AG10803 (cell line): ENCODE results near the gene RALGAPA2.

Experiments
- DNase-seq: peaks from one replicate; pipeline ENCODE4 v3.0.0; 2010; ENCODE audit warnings: low read depth
- H3K4me3 ChIP-seq: 2 replicates; pipeline ENCODE4 v1.5.1; 2011; ENCODE audit warnings: mild to moderate bottlenecking, low read length, control low read depth
- TF ChIP-seq, protein P1 (sequence below): conservative IDR thresholded peaks from 2 replicates; pipeline ENCODE4 v1.5.1; 2011; ENCODE audit warnings: mild to moderate bottlenecking, low read length, control low read depth, inconsistent platforms

The RALGAPA2 gene

DNA sequence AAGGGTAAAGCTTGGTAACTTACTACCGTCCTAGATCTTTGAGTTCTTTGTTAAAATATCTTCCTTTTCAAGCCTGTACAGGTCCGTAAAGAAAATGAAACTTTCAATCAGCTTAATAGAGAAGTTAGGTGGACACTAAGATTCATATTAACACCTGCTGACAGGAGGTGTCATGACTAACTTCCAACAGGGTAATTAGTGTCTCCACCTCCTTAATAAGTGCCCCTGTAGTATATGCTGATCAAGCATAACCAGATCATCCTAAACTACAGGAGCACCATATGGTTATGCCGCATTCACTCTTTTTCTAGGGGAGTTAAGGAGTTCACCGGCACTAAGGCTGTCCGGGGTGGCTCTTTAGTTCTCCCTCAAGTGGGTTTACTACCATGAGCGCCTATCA, 23.9 kb upstream of the RALGAPA2 start:
- no peak overlapping the region for H3K4me3 ChIP-seq
- DNase-seq, result no peak
- TF ChIP-seq, protein P1, sequence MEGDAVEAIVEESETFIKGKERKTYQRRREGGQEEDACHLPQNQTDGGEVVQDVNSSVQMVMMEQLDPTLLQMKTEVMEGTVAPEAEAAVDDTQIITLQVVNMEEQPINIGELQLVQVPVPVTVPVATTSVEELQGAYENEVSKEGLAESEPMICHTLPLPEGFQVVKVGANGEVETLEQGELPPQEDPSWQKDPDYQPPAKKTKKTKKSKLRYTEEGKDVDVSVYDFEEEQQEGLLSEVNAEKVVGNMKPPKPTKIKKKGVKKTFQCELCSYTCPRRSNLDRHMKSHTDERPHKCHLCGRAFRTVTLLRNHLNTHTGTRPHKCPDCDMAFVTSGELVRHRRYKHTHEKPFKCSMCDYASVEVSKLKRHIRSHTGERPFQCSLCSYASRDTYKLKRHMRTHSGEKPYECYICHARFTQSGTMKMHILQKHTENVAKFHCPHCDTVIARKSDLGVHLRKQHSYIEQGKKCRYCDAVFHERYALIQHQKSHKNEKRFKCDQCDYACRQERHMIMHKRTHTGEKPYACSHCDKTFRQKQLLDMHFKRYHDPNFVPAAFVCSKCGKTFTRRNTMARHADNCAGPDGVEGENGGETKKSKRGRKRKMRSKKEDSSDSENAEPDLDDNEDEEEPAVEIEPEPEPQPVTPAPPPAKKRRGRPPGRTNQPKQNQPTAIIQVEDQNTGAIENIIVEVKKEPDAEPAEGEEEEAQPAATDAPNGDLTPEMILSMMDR, result no peak

DNA sequence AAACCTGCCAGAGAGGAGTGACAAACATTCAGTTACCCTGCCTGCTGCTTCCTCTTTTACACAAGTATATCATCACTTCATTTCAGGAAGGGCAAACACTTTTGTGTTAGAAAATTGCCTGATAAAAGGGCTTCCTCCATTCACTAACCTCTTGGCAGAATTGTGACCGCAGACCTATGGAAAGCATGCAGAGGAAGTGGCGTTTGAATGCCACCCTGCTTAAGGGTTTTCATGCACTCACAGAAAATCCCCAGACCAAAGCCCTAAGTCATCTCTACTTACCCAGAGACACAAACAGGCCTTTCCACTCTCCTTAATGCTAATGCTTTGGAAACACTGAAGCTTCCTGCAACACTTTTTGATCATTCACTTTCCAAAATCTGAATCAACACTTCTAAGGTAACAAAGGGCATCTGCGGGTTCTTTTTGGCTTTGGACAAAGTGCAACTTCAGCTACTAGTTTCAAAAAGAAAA, 22.1 kb upstream of the RALGAPA2 start:
- TF ChIP-seq, protein P1, result no peak

DNA sequence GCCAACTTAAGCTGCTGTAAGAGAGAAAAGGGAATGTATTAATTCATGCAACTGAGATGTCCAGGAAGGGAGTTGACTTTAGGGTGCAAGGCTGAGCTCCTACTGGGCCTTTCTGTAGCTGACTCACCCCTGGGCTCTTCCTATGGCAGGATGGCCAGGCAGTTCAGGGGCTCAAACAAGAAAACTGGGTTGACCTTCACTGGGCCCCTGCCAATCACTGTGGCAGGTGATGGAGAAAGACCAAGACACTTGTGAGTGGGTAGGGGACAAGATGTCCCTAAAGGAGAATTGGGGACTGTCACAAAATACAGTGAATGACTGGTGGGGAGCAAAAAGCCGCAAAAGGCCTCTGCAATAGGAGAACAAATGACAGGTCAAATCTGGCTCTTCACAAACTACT, 21.5 kb upstream of the RALGAPA2 start:
- TF ChIP-seq, protein P1, result no peak
- H3K4me3 ChIP-seq, result no peak overlapping the region
- no peak for DNase-seq

More for the DNA sequence above, 22.1 kb upstream of the RALGAPA2 start:
- no peak for DNase-seq
- H3K4me3 ChIP-seq, result no peak overlapping the region

DNA sequence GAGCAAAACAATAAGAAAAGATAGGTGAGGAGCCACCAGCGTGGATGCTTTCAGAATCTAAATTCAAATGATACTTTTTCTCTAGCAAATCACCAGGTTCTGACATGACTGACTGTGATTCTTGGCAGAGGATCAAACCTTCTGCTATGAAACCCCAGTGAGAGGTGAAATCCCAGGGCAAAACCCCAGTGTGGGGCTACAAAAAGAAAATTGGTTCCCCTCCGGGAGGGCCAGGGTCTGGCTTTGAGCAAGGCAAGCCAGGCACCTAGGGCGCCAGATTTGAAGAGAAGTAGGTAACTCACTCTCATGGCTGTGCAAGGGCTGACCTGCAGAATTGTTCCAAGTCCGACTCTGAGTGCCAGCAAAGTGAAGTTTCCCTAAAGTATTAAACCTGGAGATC, 20.2 kb upstream of the RALGAPA2 start:
- TF ChIP-seq, protein P1, result no peak
- no peak overlapping the region for H3K4me3 ChIP-seq
- no peak for DNase-seq

DNA sequence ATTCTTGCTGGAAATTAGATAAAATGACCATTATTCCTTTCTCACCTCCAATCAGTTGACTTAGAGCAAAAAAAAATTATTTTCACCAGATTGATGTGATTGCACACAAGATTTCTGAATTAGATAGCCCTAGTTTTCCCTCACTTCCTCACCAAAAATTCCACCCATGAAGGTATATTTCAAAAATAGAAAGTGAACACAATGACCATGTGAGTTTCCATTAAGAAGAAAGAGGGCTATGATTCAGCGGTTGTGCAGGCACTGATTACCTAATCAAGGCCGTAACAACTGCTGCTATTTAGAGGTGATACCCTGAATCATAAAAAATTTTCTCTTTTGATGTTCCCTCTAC, 19.5 kb upstream of the RALGAPA2 start:
- TF ChIP-seq, protein P1, result no peak
- no peak for DNase-seq
- no peak overlapping the region for H3K4me3 ChIP-seq

DNA sequence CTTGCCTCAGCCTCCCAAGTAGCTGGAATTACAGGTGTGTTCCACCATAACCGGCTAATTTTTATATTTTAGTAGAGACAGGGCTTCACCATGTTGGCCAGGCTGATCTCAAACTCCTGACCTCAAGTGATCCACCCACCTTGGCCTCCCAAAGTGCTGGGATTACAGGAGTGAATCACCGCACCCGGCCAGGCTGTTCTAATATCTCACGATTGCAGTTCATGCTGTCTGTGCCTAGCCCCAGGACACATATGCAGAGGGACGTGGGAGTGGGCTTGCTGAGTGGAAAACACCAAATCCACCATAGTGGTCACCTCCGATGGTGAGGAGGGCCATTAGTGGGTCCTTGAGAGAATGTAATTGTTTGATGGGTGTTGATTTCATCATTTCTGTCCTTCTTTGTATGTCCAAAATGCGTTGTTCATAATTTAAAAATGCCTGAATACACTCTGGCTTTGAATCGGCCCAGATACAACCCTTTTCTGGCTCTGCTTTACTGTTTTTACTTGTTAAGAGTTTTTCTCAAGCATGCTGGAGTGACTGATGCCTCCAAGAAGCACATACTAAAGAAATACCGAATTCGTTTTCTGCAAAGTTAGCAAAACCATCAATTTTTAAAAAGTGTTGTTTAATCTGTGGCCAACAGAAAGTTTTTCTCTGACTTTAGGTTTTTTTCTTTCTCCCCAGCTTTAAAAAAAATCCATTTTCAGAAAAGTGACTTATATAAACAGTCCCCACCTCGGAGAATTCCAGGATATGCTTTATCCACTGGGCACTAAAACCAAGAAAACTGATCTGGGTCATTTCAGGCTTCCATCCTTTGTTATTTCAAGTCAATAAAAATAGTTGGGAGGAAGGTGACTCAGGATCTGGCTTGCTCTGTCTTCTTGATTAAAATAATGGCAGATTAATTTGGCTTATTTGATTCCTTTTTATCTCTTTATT, 18.8 kb upstream of the RALGAPA2 start:
- TF ChIP-seq, protein P1, result no peak
- DNase-seq, result no peak
- no peak overlapping the region for H3K4me3 ChIP-seq

DNA sequence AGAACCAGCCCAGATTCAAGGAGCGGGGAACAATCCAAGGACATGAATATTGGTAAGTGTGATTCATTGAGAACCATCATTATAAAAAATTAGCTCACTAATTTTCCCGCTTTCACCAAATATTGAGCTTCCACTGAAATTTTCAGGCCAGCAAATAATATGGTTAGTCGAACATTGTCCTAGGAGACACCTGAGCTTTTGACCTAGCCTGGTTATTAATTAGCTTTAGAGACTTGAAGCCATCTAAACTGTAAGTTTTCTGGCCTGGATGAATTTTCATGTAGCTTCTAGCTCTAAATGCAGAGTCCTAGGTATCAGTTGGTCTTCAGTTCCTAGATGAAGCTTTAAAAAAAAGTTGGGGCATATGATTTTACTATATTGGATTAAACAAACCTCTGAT, 17.1 kb upstream of the RALGAPA2 start:
- TF ChIP-seq, protein P1, result no peak
- H3K4me3 ChIP-seq, result no peak overlapping the region
- no peak for DNase-seq
